Measurements from ENCODE around the gene PRDX2.

PRDX2 gene

GRCh38 chr19:12792051-12792852 is 9.3 kb downstream of the PRDX2 start:
- peak; percentile 19 for DNase-seq

- DNase-seq, result peak; percentile 96
Observed at GRCh38 chr19:12791345-12792050, 10.1 kb downstream of the PRDX2 start, which contains the start of gene JUNB. TSS of gene JUNB (plus strand) at chr19:12791486. CDS start at chr19:12791772, 286 bp downstream.

- no peak for DNase-seq
Observed at GRCh38 chr19:12790628-12791344, 10.8 kb downstream of the PRDX2 start.

GRCh38 chr19:12789904-12790619 is 11.5 kb downstream of the PRDX2 start:
- peak; percentile 84 for DNase-seq

GRCh38 chr19:12789098-12789903 is 12.3 kb downstream of the PRDX2 start:
- DNase-seq, result no peak

- peak; percentile 52 for DNase-seq
Observed at GRCh38 chr19:12788682-12789097, 12.9 kb downstream of the PRDX2 start.

GRCh38 chr19:12788042-12788681 is 13.4 kb downstream of the PRDX2 start:
- DNase-seq, result no peak

GRCh38 chr19:12787458-12787857 is 14.1 kb downstream of the PRDX2 start:
- no peak for DNase-seq

- no peak for DNase-seq
Observed at GRCh38 chr19:12786952-12787351, 14.6 kb downstream of the PRDX2 start.

- DNase-seq, result no peak
Observed at GRCh38 chr19:12786141-12786870, 15.3 kb downstream of the PRDX2 start.

- DNase-seq, result no peak
Observed at GRCh38 chr19:12785431-12786031, 16.1 kb downstream of the PRDX2 start.

- DNase-seq, result no peak
Observed at GRCh38 chr19:12784871-12785430, 16.6 kb downstream of the PRDX2 start.

GRCh38 chr19:12784394-12784870 is 17.2 kb downstream of the PRDX2 start:
- DNase-seq, result peak; percentile 26

- DNase-seq, result peak; percentile 37
Observed at GRCh38 chr19:12783849-12784393, 17.7 kb downstream of the PRDX2 start.

GRCh38 chr19:12783291-12783848 is 18.2 kb downstream of the PRDX2 start:
- DNase-seq, result no peak

- peak; percentile 23 for DNase-seq
Observed at GRCh38 chr19:12782424-12783290, 18.9 kb downstream of the PRDX2 start.

- peak; percentile 24 for DNase-seq
Observed at GRCh38 chr19:12782174-12782423, 19.5 kb downstream of the PRDX2 start.
